ENCODE data around the gene FBH1.

GRCh38 chr10:5890452-5890915, 441 bp downstream of the FBH1 start:
- TF ChIP-seq, protein P1, sequence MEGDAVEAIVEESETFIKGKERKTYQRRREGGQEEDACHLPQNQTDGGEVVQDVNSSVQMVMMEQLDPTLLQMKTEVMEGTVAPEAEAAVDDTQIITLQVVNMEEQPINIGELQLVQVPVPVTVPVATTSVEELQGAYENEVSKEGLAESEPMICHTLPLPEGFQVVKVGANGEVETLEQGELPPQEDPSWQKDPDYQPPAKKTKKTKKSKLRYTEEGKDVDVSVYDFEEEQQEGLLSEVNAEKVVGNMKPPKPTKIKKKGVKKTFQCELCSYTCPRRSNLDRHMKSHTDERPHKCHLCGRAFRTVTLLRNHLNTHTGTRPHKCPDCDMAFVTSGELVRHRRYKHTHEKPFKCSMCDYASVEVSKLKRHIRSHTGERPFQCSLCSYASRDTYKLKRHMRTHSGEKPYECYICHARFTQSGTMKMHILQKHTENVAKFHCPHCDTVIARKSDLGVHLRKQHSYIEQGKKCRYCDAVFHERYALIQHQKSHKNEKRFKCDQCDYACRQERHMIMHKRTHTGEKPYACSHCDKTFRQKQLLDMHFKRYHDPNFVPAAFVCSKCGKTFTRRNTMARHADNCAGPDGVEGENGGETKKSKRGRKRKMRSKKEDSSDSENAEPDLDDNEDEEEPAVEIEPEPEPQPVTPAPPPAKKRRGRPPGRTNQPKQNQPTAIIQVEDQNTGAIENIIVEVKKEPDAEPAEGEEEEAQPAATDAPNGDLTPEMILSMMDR (IDR thresholded peaks at IDR 0.05 in 4 of 5, conservative IDR thresholded peaks at IDR 0.05 in 1 of 5) = no peak
- TF ChIP-seq POLR2A (IDR thresholded peaks at IDR 0.05) = no peak

Data from gastrocnemius medialis (tissue), 4 donors.